Measurements from ENCODE around the gene ITIH4.

Gene ITIH4

DNA sequence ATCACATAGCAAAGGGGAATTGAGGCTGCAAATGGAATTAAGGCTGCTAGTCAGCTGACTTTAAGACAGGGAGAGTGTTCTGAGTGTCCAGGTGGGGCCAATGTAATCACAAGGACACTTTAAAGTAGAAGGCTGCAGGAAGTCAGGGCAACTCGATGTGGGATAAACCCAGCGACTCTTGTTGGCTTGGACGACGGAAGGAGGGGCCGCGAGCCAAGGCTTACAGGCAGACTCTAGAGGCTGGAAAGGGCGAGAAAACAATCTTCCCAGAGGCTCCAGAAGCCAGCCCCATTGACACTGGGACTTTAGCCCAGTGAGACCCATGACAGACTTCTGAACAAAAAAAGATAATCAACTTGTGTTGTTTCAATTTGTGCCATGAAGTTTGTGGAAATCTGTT, 17.3 kb upstream of the ITIH4 start:
- H3K4me1 ChIP-seq (ENCODE audit: control insufficient read depth in 1 of 2, insufficient read depth in 2 of 2, low read length in 2 of 2), result peaks cover 17 to 35% of the 10 kb centered on the region in 2 donors
- H3K9me3 ChIP-seq (ENCODE audit: control insufficient read depth in 1 of 2, low read length in 2 of 2), result no peaks in the 10 kb centered on the region
- peaks cover 13 to 36% of the 10 kb centered on the region in 2 donors for H3K36me3 ChIP-seq (ENCODE audit: control insufficient read depth in 1 of 2, insufficient read depth in 2 of 2, low read length in 2 of 2)
- no peak overlapping the region for H3K27ac ChIP-seq (ENCODE audit: low read length)
- H3K4me3 ChIP-seq (ENCODE audit: low read depth in 1 of 2, low read length in 2 of 2), result no peak overlapping the region
- no peaks in the 10 kb centered on the region for H3K27me3 ChIP-seq (ENCODE audit: low read depth, low read length)

DNA sequence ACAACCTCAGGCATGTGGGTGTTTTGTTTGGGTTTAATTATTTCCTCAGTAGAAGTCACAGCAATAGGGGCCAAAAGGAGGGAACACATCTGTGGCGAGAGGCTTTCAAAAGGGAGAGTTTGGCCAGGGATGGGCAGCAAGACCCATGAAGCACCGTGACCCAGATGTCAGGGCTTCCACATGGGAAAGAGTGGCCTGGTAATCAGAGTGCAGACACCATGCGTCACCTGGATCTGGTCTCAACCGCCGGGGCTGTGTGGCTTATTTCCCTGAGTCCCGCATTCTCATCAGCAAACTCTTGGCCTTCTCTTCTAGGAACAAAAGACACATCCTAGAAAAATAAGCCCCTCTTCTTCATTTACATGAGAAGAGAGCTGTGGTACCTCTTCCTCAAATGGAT, 16.8 kb upstream of the ITIH4 start:
- Histone ChIP-seq H3K4me3 (ENCODE audit: low read depth in 1 of 2, low read length in 2 of 2) (no peak overlapping the region), H3K36me3 (ENCODE audit: control insufficient read depth in 1 of 2, insufficient read depth in 2 of 2, low read length in 2 of 2) (peaks cover 13 to 39% of the 10 kb centered on the region in 2 donors), H3K27me3 (ENCODE audit: low read depth, low read length) (no peaks in the 10 kb centered on the region), H3K27ac (ENCODE audit: low read length) (no peak overlapping the region), H3K4me1 (ENCODE audit: control insufficient read depth in 1 of 2, insufficient read depth in 2 of 2, low read length in 2 of 2) (peaks cover 17 to 40% of the 10 kb centered on the region in 2 donors), H3K9me3 (ENCODE audit: control insufficient read depth in 1 of 2, low read length in 2 of 2) (no peaks in the 10 kb centered on the region)

DNA sequence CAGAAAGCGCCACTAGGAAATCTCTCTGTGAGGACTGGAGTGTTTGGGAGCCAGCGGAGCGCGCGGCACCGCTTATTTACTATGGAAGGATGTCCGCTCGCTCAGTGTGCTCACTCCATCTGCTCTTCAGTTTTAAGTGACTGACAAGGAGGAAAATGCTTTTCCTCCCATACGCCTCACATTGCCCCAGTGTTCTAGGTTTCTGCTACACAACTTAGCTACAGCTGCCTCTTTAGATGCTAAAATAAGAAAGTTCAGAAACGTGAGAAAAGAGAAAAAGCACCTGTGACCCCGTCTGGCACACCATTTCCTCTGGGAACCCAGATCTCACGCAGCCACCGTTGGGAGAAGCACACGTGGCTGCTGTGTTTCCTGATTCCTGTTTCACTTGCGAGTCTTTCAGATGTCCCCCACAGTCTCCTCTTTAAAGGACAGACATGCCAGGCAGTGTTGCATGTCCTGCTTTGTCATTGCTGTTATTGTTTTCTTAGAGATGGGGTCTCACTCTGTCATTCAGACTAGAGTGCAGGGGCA, 16.0 kb upstream of the ITIH4 start:
- H3K4me3 ChIP-seq (ENCODE audit: low read depth in 1 of 2, low read length in 2 of 2), result no peak overlapping the region
- H3K9me3 ChIP-seq (ENCODE audit: control insufficient read depth in 1 of 2, low read length in 2 of 2), result no peaks in the 10 kb centered on the region
- no peak overlapping the region for H3K27ac ChIP-seq (ENCODE audit: low read length)
- peaks cover 6 to 38% of the 10 kb centered on the region in 2 donors for H3K36me3 ChIP-seq (ENCODE audit: control insufficient read depth in 1 of 2, insufficient read depth in 2 of 2, low read length in 2 of 2)
- H3K27me3 ChIP-seq (ENCODE audit: low read depth, low read length), result no peaks in the 10 kb centered on the region
- peaks cover 17 to 44% of the 10 kb centered on the region in 2 donors for H3K4me1 ChIP-seq (ENCODE audit: control insufficient read depth in 1 of 2, insufficient read depth in 2 of 2, low read length in 2 of 2)

GRCh38 chr3:52845691-52846431, 15.4 kb upstream of the ITIH4 start:
- Histone ChIP-seq H3K27me3 (ENCODE audit: low read depth, low read length) (no peaks in the 10 kb centered on the region), H3K27ac (ENCODE audit: low read length) (no peak overlapping the region), H3K4me3 (ENCODE audit: low read depth in 1 of 2, low read length in 2 of 2) (no peak overlapping the region), H3K9me3 (ENCODE audit: control insufficient read depth in 1 of 2, low read length in 2 of 2) (no peaks in the 10 kb centered on the region), H3K4me1 (ENCODE audit: control insufficient read depth in 1 of 2, insufficient read depth in 2 of 2, low read length in 2 of 2) (peaks cover 17 to 44% of the 10 kb centered on the region in 2 donors), H3K36me3 (ENCODE audit: control insufficient read depth in 1 of 2, insufficient read depth in 2 of 2, low read length in 2 of 2) (peaks cover 3 to 44% of the 10 kb centered on the region in 2 donors)

GRCh38 chr3:52845157-52845556, 14.7 kb upstream of the ITIH4 start:
- no peak overlapping the region for H3K27ac ChIP-seq (ENCODE audit: low read length)
- H3K9me3 ChIP-seq (ENCODE audit: control insufficient read depth in 1 of 2, low read length in 2 of 2), result no peaks in the 10 kb centered on the region
- peaks cover 3 to 42% of the 10 kb centered on the region in 2 donors for H3K36me3 ChIP-seq (ENCODE audit: control insufficient read depth in 1 of 2, insufficient read depth in 2 of 2, low read length in 2 of 2)
- H3K4me3 ChIP-seq (ENCODE audit: low read depth in 1 of 2, low read length in 2 of 2), result no peak overlapping the region
- H3K4me1 ChIP-seq (ENCODE audit: control insufficient read depth in 1 of 2, insufficient read depth in 2 of 2, low read length in 2 of 2), result peaks cover 17 to 44% of the 10 kb centered on the region in 2 donors
- H3K27me3 ChIP-seq (ENCODE audit: low read depth, low read length), result no peaks in the 10 kb centered on the region

DNA sequence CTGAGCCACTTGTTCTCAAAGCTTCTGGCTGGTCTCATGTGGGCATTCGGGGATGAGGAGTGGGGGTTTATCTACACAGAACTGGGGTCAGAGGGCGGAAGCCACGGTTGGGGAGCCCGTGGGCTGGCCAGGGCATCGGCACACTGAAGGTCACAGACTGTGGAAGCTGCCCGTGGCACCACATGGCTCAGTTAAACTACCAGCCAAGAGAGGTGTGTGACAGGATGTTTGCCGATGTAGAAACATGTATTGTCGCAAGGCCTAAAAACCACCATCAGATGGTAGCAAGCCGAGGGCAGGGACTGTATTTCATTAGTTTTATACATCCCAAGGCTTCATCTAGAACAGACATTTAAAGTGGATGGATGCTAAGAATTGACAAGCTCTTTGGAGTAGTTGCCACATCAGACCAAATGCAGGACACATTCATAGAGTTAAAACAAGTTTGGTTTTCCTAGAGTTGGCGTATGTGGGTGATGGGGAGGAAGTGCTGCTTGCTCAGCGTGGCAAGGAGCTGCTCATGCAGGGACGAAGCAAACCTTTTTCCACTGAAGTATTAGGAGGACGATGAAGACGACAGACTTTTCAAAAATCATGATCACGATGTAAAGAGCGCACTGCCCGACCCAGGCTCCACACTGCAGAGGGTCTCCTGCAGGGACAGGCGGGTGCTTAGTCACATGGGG, 14.0 kb upstream of the ITIH4 start:
- Histone ChIP-seq H3K27ac (ENCODE audit: low read length) (peak overlapping the region; percentile 11), H3K36me3 (ENCODE audit: control insufficient read depth in 1 of 2, insufficient read depth in 2 of 2, low read length in 2 of 2) (peaks cover 3 to 39% of the 10 kb centered on the region in 2 donors), H3K9me3 (ENCODE audit: control insufficient read depth in 1 of 2, low read length in 2 of 2) (no peaks in the 10 kb centered on the region), H3K27me3 (ENCODE audit: low read depth, low read length) (no peaks in the 10 kb centered on the region), H3K4me3 (ENCODE audit: low read depth in 1 of 2, low read length in 2 of 2) (no peak overlapping the region), H3K4me1 (ENCODE audit: control insufficient read depth in 1 of 2, insufficient read depth in 2 of 2, low read length in 2 of 2) (peaks cover 17 to 44% of the 10 kb centered on the region in 2 donors)

DNA sequence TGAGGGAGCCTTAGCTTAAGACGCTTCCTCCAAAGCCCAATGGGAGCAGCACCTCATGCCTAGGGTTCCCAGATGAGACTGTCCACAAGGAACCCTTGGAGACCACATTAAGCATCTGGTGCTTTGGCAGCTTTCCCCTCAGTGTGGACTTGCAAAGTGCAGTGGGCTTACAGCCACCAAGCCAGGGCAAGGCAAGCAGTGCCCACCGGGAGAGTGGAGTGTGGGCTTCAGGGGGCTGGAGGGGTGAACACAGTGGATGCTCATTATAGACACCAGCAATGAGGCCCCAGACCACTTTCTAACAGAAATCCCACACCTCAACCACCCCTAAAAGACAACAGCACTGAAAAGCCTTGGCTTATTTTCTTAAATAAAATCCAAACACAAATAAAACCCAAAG, 13.4 kb upstream of the ITIH4 start:
- H3K27ac ChIP-seq (ENCODE audit: low read length), result peak overlapping the region; percentile 11
- no peak overlapping the region for H3K4me3 ChIP-seq (ENCODE audit: low read depth in 1 of 2, low read length in 2 of 2)
- H3K36me3 ChIP-seq (ENCODE audit: control insufficient read depth in 1 of 2, insufficient read depth in 2 of 2, low read length in 2 of 2), result peaks cover 3 to 38% of the 10 kb centered on the region in 2 donors
- H3K27me3 ChIP-seq (ENCODE audit: low read depth, low read length), result no peaks in the 10 kb centered on the region
- peaks cover 17 to 44% of the 10 kb centered on the region in 2 donors for H3K4me1 ChIP-seq (ENCODE audit: control insufficient read depth in 1 of 2, insufficient read depth in 2 of 2, low read length in 2 of 2)
- no peaks in the 10 kb centered on the region for H3K9me3 ChIP-seq (ENCODE audit: control insufficient read depth in 1 of 2, low read length in 2 of 2)

DNA sequence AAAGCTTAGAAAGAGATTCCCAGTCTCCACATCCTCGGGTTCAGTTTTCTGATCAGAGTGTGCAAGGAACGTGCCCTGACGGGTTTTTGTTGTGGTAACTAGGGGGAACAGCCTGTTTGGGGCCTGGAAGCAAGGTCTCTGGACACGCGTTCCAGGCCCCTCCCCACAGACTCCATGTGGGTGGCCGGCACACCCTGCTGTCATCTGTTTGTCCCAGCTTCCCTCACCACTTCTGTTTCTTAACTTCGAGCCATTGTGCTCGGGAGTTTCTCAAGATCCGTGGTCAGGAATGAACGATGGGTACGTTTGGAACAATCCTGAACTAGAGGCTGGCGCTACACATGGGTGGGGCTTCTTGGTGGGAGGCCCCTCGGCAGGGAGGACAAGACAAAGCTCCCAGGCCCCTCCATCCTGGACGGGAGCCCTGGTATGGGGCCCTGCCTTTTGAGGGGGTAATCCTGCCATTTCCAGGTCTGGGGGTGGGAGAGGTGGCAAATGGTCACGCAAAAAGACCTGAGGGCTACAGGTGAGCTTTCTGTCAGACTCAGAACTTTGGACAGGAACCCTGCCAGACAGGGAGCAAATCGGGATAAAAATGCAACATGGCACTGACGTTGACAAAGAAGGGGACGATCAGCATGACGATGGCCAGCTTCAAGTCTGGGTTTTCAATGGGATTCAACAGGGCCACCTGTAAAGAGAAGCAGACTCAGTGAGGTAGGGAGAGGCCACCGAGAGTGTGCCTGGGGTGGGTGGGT, 12.8 kb upstream of the ITIH4 start:
- Histone ChIP-seq H3K27ac (ENCODE audit: low read length) (no peak overlapping the region), H3K4me3 (ENCODE audit: low read depth in 1 of 2, low read length in 2 of 2) (no peak overlapping the region), H3K9me3 (ENCODE audit: control insufficient read depth in 1 of 2, low read length in 2 of 2) (no peaks in the 10 kb centered on the region), H3K36me3 (ENCODE audit: control insufficient read depth in 1 of 2, insufficient read depth in 2 of 2, low read length in 2 of 2) (peaks cover 3 to 33% of the 10 kb centered on the region in 2 donors), H3K4me1 (ENCODE audit: control insufficient read depth in 1 of 2, insufficient read depth in 2 of 2, low read length in 2 of 2) (peaks cover 17 to 44% of the 10 kb centered on the region in 2 donors), H3K27me3 (ENCODE audit: low read depth, low read length) (no peaks in the 10 kb centered on the region)

GRCh38 chr3:52842424-52842823, 12.0 kb upstream of the ITIH4 start:
- Histone ChIP-seq H3K36me3 (ENCODE audit: control insufficient read depth in 1 of 2, insufficient read depth in 2 of 2, low read length in 2 of 2) (peaks cover 3 to 39% of the 10 kb centered on the region in 2 donors), H3K4me1 (ENCODE audit: control insufficient read depth in 1 of 2, insufficient read depth in 2 of 2, low read length in 2 of 2) (peaks cover 17 to 44% of the 10 kb centered on the region in 2 donors), H3K9me3 (ENCODE audit: control insufficient read depth in 1 of 2, low read length in 2 of 2) (no peaks in the 10 kb centered on the region), H3K27ac (ENCODE audit: low read length) (no peak overlapping the region), H3K4me3 (ENCODE audit: low read depth in 1 of 2, low read length in 2 of 2) (no peak overlapping the region), H3K27me3 (ENCODE audit: low read depth, low read length) (no peaks in the 10 kb centered on the region)

DNA sequence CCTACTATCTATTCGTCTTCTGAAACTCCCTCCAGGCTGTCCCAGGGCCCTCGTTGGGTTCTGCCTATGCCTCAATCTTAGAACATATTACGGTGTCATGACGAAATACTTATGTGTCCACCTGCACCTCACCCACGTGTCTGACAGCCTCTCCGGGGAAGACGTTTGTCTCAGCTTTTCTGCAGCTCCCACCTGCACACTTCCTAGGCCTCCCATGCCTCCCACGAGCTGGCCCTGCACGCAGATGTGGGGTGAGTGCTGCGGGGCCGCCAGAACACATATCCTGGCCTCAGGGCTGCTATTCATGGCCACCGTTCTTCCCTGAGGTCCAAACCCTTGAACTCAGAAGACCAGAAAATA, 11.5 kb upstream of the ITIH4 start:
- H3K27me3 ChIP-seq (ENCODE audit: low read depth, low read length), result no peaks in the 10 kb centered on the region
- peaks cover 3 to 44% of the 10 kb centered on the region in 2 donors for H3K36me3 ChIP-seq (ENCODE audit: control insufficient read depth in 1 of 2, insufficient read depth in 2 of 2, low read length in 2 of 2)
- peaks cover 17 to 44% of the 10 kb centered on the region in 2 donors for H3K4me1 ChIP-seq (ENCODE audit: control insufficient read depth in 1 of 2, insufficient read depth in 2 of 2, low read length in 2 of 2)
- H3K9me3 ChIP-seq (ENCODE audit: control insufficient read depth in 1 of 2, low read length in 2 of 2), result no peaks in the 10 kb centered on the region
- no peak overlapping the region for H3K4me3 ChIP-seq (ENCODE audit: low read depth in 1 of 2, low read length in 2 of 2)
- H3K27ac ChIP-seq (ENCODE audit: low read length), result no peak overlapping the region
